Natural killer cell (primary cell): ENCODE data around the gene ZBED3. TPM values are rescaled to one million over a fixed set of nuclear protein-coding genes. Genes with fewer than 3 reads are reported as not detected.

Experiments used
- ATAC-seq, 3 donors: fragments of 150-1000 bp in 2 of 3; fragments of 200-7000 bp in 1 of 3; cut with Tn5 transposase; 1 replicate in 1 of 3; 2 replicates in 2 of 3; pipeline ENCODE4 v1.10.0; 2021; ENCODE audit warnings: mild to moderate bottlenecking in 2 of 3, moderate library complexity in 2 of 3
- DNase-seq, 2 donors: peaks; one replicate each; pipeline versions ENCODE4 v3.0.0 to v3.0.0-alpha.2; 2013 to 2021; ENCODE audit warnings: mixed read lengths in 1 of 2
- H3K27ac ChIP-seq: one replicate; pipeline ENCODE4 v1.5.1; 2013; ENCODE audit warnings: mild to moderate bottlenecking, low read length
- H3K27me3 ChIP-seq: one replicate; pipeline ENCODE4 v1.6.1; 2013; ENCODE audit warnings: low read length; ENCODE audit not compliant: control insufficient read depth, insufficient read depth
- H3K36me3 ChIP-seq: one replicate; pipeline ENCODE4 v1.6.1; 2013; ENCODE audit warnings: low read length; ENCODE audit not compliant: control insufficient read depth, insufficient read depth
- H3K4me1 ChIP-seq: one replicate; pipeline ENCODE4 v1.6.1; 2013; ENCODE audit warnings: low read length; ENCODE audit not compliant: control insufficient read depth, insufficient read depth
- H3K4me3 ChIP-seq: one replicate; pipeline ENCODE4 v1.5.1; 2013; ENCODE audit warnings: low read length
- H3K9me3 ChIP-seq: one replicate; pipeline ENCODE4 v1.6.1; 2013; ENCODE audit warnings: low read length; ENCODE audit not compliant: control insufficient read depth, insufficient read depth
- H3K27ac Mint-ChIP-seq, 2 donors: one replicate each; pipeline ENCODE4 v1.8.0; 2022; ENCODE audit warnings: mild to moderate bottlenecking in 2 of 2, mixed read lengths in 2 of 2, moderate library complexity in 1 of 2
- H3K27me3 Mint-ChIP-seq, 2 donors: one replicate each; pipeline ENCODE4 v1.8.0; 2022; ENCODE audit warnings: low read depth in 2 of 2, mixed read lengths in 2 of 2
- H3K36me3 Mint-ChIP-seq: one replicate; pipeline ENCODE4 v1.8.0; 2022; ENCODE audit warnings: mixed read lengths
- H3K4me1 Mint-ChIP-seq, 2 donors: one replicate each; pipeline ENCODE4 v1.8.0; 2022; ENCODE audit warnings: mixed read lengths in 2 of 2
- H3K4me3 Mint-ChIP-seq: one replicate; pipeline ENCODE4 v1.8.0; 2022; ENCODE audit warnings: mild to moderate bottlenecking, moderate library complexity, mixed read lengths
- H3K9me3 Mint-ChIP-seq, 2 donors: one replicate each; pipeline ENCODE4 v1.8.0; 2022; ENCODE audit warnings: mixed read lengths in 2 of 2
- WGBS: methylation state at CpG from one replicate; pipeline ENCODE4 v1.1.7; 2013; ENCODE audit warnings: missing lambda C conversion rate; ENCODE audit not compliant: insufficient coverage; 5-methylcytosine and 5-hydroxymethylcytosine counted together
- intact Hi-C: fragments of 100-400 bp; cut with micrococcal nuclease; formaldehyde crosslinking; loops from one replicate; pipeline ENCODE4 v1.14.2; 2022
- total RNA-seq, 4 donors: library from RNA; stranded (reverse); fragments of 120-200 nt in 1 of 4; gene quantifications; one replicate each; pipeline versions ENCODE4 v1.2.3 to v1.2.4, GENCODE V29; 2013 to 2022
- TF ChIP-seq, protein P1 (sequence below): fragments of 200-600 bp; IDR thresholded peaks from one replicate; pipeline ENCODE4 v1.8.0; 2022; ENCODE audit warnings: antibody characterized with exemption

Gene ZBED3
- total RNA-seq, 3 donors from 2014 or later (not counting 1 experiment from before 2014, with no cell fraction given), result 2.6 to 4.0 (median 3.2) TPM

DNA sequence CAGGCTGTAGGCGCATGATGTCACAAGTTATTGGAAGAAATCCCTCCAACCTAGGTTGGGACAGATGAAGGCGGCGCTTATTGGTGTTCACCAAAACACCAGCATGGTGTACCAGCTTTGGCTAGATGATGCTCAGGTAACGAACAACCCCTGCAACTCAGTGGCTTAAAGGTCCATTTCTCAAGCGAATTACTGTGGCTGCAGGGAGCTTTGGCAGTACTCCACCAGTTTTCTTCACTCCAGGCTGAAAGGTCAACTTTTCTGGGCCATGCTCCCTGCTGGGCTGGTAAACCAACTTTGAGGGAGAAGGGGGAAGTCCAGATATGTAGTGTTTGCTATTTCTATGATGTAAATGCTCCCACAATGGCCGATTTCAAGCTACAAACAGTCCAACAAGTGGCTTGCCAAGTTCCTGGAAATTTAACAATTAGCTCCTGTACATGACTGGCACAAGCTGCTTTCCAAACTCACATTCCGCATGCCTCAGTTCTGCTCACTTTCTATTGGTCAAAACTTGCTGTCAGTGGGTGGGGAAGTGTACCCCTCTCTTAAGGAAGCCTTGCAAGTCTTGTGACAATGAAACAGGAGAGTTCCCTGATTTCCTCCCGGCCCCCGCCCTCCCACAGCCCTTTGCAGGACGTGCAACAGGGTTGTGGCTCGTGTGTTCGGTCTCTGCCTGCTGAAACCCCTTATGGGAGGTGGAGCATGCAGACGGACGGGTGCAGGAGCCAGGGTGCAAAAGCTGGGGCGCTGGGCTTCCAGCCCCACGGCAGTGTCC lies 588 bp upstream of the ZBED3 start:
- DNase-seq (no peak), ATAC-seq (peak; percentile 9 to 33 (median 11))
- H3K36me3 Mint-ChIP-seq, result no peaks in the 10 kb centered on the region

DNA sequence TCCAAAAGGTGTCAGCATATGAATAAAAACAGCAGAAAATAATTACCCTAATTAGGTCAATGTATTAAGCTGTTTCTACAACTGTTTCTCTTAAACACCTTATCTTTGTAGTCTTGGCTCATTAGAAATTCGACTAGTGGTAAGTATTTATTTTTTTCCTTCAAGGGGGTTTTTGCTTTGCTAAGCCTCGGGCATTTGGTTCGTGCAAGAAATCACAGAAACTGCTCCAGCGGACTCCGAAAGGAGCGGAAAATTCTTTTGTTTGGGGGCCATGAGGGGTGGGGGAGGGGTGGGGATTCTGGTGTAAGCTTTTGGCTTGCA lies 757 bp downstream of the ZBED3 start:
- Histone ChIP-seq H3K36me3 (no peaks in the 10 kb centered on the region), H3K4me3 (peak overlapping the region; percentile 67)
- H3K4me1 Mint-ChIP-seq, result peaks cover 16 to 17% of the 10 kb centered on the region in 2 donors

More for the DNA sequence above, 588 bp upstream of the ZBED3 start:
- Histone ChIP-seq H3K36me3 (no peaks in the 10 kb centered on the region), H3K9me3 (no peaks in the 10 kb centered on the region), H3K4me1 (peaks cover 13% of the 10 kb centered on the region), H3K27ac (no peak overlapping the region), H3K4me3 (peak overlapping the region; percentile 67), H3K27me3 (no peaks in the 10 kb centered on the region)
- Mint-ChIP-seq H3K4me3 (peak overlapping the region; percentile 93), H3K27ac (peak overlapping the region; percentile 21 to 87), H3K27me3 (peaks cover 6 to 8% of the 10 kb centered on the region in 2 donors), H3K9me3 (no peaks in the 10 kb centered on the region), H3K4me1 (peaks cover 16 to 17% of the 10 kb centered on the region in 2 donors)
- intact Hi-C loops, result no loop called here
- TF ChIP-seq, protein P1, sequence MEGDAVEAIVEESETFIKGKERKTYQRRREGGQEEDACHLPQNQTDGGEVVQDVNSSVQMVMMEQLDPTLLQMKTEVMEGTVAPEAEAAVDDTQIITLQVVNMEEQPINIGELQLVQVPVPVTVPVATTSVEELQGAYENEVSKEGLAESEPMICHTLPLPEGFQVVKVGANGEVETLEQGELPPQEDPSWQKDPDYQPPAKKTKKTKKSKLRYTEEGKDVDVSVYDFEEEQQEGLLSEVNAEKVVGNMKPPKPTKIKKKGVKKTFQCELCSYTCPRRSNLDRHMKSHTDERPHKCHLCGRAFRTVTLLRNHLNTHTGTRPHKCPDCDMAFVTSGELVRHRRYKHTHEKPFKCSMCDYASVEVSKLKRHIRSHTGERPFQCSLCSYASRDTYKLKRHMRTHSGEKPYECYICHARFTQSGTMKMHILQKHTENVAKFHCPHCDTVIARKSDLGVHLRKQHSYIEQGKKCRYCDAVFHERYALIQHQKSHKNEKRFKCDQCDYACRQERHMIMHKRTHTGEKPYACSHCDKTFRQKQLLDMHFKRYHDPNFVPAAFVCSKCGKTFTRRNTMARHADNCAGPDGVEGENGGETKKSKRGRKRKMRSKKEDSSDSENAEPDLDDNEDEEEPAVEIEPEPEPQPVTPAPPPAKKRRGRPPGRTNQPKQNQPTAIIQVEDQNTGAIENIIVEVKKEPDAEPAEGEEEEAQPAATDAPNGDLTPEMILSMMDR, result no peak
- 33% methylated on average over 16 of the region's 16 CpGs for WGBS

DNA sequence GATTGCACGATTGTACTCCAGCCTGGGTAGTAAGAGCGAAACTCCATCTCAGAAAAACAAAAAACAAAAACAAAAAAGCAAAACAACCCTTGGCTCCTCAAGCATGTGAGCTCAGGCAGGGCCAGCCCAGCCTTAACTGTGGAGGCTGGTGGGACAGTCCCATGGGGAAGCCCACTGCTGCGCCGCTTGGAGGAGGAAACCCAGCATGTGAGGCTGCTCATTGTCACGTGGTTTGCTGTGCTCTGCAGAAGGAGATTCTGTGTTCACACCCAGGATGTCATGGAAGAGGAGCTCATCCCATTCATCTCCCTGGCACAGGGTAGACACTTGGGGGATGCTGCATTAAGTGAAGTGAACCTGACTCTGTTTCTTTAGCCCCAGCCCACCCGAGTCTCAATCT lies 4.0 kb downstream of the ZBED3 start:
- no peaks in the 10 kb centered on the region for H3K27me3 ChIP-seq
- no peak overlapping the region for H3K27ac ChIP-seq
- no peaks in the 10 kb centered on the region for H3K9me3 ChIP-seq
- Mint-ChIP-seq H3K27ac (no peak overlapping the region), H3K27me3 (no peaks in the 10 kb centered on the region), H3K4me3 (no peak overlapping the region), H3K9me3 (no peaks in the 10 kb centered on the region), H3K36me3 (no peaks in the 10 kb centered on the region), H3K4me1 (peaks cover 17% of the 10 kb centered on the region in 2 donors)
- ATAC-seq, result no peak
- TF ChIP-seq, protein P1, result no peak
- no peak overlapping the region for H3K4me3 ChIP-seq
- peaks cover 13% of the 10 kb centered on the region for H3K4me1 ChIP-seq
- H3K36me3 ChIP-seq, result no peaks in the 10 kb centered on the region
- intact Hi-C loops, result no loop called here
- no peak for DNase-seq
- WGBS, result 70% methylated on average over 5 of the region's 6 CpGs

More for the DNA sequence above, 757 bp downstream of the ZBED3 start:
- H3K9me3 Mint-ChIP-seq, result no peaks in the 10 kb centered on the region
- intact Hi-C loops, result no loop called here
- peaks cover 13% of the 10 kb centered on the region for H3K4me1 ChIP-seq
- TF ChIP-seq, protein P1, result no peak
- no peaks in the 10 kb centered on the region for H3K36me3 Mint-ChIP-seq
- 2% methylated on average over 6 of the region's 6 CpGs for WGBS
- DNase-seq, result no peak
- H3K27me3 ChIP-seq, result no peaks in the 10 kb centered on the region
- ATAC-seq, result no peak
- no peaks in the 10 kb centered on the region for H3K9me3 ChIP-seq
- peak overlapping the region; percentile 57 for H3K27ac ChIP-seq
- H3K27me3 Mint-ChIP-seq, result peaks cover 6 to 8% of the 10 kb centered on the region in 2 donors
- H3K27ac Mint-ChIP-seq, result peak overlapping the region; percentile 16 to 87
- peak overlapping the region; percentile 93 for H3K4me3 Mint-ChIP-seq
